Activated T-cell treated with anti-CD3 and anti-CD28 coated beads, Interleukin-2, amount 50 U/mL, for 72 hours (primary cell): ENCODE measurements around the gene CARD14. TPM values are rescaled to one million over a fixed set of nuclear protein-coding genes. Genes with fewer than 3 reads are reported as not detected.
A peak's percentile ranks its signal among the peaks of the same experiment; 100 is the strongest.

ENCODE experiments used
- ATAC-seq, 2 donors: fragments of 150-1000 bp; cut with Tn5 transposase; replicated peaks in 1 of 2; 2 replicates each; pipeline ENCODE4 v1.10.0; 2021; ENCODE audit warnings: moderate library complexity in 2 of 2, mild to moderate bottlenecking in 1 of 2
- DNase-seq, 2 donors: peaks; one replicate each; pipeline ENCODE4 v3.0.0; 2021 to 2022; ENCODE audit warnings: mixed read lengths in 1 of 2
- H3K27ac Mint-ChIP-seq: one replicate; pipeline ENCODE4 v1.8.0; 2022; ENCODE audit warnings: mild to moderate bottlenecking, moderate library complexity, mixed read lengths
- H3K27me3 Mint-ChIP-seq: one replicate; pipeline ENCODE4 v1.8.0; 2022; ENCODE audit warnings: low read depth, mixed read lengths
- H3K36me3 Mint-ChIP-seq, 2 donors: one replicate each; pipeline ENCODE4 v1.8.0; 2022; ENCODE audit warnings: mixed read lengths in 2 of 2, mild to moderate bottlenecking in 1 of 2; ENCODE audit not compliant: insufficient read depth in 2 of 2
- H3K4me1 Mint-ChIP-seq: one replicate; pipeline ENCODE4 v1.8.0; 2022; ENCODE audit warnings: low read depth, mixed read lengths
- H3K4me3 Mint-ChIP-seq, 2 donors: one replicate each; pipeline ENCODE4 v1.8.0; 2022; ENCODE audit warnings: mild to moderate bottlenecking in 2 of 2, mixed read lengths in 2 of 2, moderate library complexity in 2 of 2
- H3K9me3 Mint-ChIP-seq, 2 donors: one replicate each; pipeline ENCODE4 v1.8.0; 2022; ENCODE audit warnings: mixed read lengths in 2 of 2
- total RNA-seq, 2 donors: library from RNA; stranded (reverse); gene quantifications; one replicate each; pipeline ENCODE4 v1.2.3, GENCODE V29; 2022

CARD14 gene
- total RNA-seq, 2 donors from 2014 or later = 0.39 TPM; not detected in 1

DNA sequence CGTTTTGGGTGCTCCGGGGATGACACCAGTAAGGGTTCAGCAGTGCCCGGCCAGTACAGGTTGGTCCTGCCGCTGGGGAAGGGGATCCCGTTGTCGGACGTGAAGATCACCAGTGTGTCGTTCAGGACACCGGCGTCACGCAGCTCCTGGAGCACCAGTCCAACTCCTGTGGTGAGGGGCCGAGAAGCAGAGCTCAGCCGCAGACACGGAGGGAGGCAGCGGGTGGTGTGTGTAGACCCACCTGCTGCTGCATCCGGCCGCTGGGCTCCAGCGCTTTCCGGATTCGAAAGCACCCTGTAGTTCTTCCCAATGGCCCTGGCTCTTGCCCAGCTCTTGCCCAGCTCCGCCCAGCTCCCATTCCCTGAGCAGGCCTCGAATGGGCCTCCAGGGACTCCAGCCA lies 42.3 kb downstream of the CARD14 start:
- H3K4me1 Mint-ChIP-seq = peaks cover under 1% of the 10 kb centered on the region
- H3K27ac Mint-ChIP-seq = no peak overlapping the region
- H3K9me3 Mint-ChIP-seq = no peaks in the 10 kb centered on the region
- no peak overlapping the region for H3K4me3 Mint-ChIP-seq
- H3K27me3 Mint-ChIP-seq = no peaks in the 10 kb centered on the region
- peaks cover 8 to 17% of the 10 kb centered on the region in 2 donors for H3K36me3 Mint-ChIP-seq
- DNase-seq = no peak
- no peak for ATAC-seq

DNA sequence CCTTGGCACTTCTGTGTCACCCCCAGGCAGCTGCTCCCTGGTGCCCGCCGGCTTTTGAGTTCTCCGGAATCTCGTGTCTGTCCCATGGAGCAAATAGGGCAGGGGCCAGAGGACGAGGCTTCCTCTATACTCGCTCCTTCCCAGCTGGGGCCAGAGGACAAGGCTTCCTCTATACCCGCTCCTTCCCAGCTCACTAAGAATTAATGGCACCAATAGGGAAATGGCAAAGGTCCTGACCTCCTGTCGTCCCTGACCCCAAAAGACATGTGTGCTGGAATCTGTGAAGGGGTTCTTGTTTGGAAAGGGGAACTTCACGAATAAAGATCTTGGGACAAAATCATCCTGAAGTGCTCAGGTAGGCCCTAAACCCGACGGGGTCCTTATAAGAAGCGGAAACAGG lies 42.7 kb downstream of the CARD14 start:
- DNase-seq = no peak
- no peak for ATAC-seq

DNA sequence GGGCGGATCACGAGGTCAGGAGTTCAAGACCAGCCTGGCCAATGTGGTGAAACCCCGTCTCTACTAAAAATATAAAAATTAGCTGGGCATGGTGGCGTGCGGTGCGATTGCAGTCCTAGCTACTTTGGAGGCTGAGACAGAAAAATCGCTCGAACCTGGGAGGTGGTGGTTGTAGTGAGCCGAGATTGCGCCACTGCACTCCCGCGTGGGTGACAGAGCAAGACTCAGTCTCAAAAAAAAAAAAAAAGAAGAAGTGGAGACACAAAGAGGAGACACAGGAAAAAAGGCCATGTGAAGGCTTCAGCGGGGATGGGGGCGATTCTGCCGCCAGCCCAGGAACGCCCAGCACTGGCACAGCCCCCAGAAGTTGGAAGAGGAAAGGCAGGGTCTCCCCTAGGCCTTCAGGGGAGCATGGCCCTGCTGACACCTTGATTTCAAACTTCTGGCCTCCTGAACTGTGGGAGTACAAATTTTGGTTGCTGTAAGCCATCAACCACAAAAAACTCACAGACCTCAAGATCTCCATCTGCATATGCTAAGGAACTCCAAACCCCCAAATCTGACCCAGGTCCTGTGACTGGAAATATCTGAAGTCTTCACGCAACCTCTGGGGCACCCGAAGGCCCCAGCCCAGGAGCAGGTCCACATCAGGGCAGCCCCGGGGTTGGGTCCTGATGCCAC lies 43.3 kb downstream of the CARD14 start:
- ATAC-seq (no peak), DNase-seq (no peak)
- Mint-ChIP-seq H3K27ac (no peak overlapping the region), H3K4me3 (no peak overlapping the region), H3K36me3 (peaks cover 11 to 23% of the 10 kb centered on the region in 2 donors), H3K9me3 (no peaks in the 10 kb centered on the region), H3K4me1 (peaks cover 11% of the 10 kb centered on the region), H3K27me3 (no peaks in the 10 kb centered on the region)

More for the DNA sequence above, 42.7 kb downstream of the CARD14 start:
- H3K27ac Mint-ChIP-seq = no peak overlapping the region
- no peaks in the 10 kb centered on the region for H3K27me3 Mint-ChIP-seq
- H3K9me3 Mint-ChIP-seq = no peaks in the 10 kb centered on the region
- H3K4me3 Mint-ChIP-seq = no peak overlapping the region
- peaks cover 10 to 21% of the 10 kb centered on the region in 2 donors for H3K36me3 Mint-ChIP-seq
- peaks cover 5% of the 10 kb centered on the region for H3K4me1 Mint-ChIP-seq

DNA sequence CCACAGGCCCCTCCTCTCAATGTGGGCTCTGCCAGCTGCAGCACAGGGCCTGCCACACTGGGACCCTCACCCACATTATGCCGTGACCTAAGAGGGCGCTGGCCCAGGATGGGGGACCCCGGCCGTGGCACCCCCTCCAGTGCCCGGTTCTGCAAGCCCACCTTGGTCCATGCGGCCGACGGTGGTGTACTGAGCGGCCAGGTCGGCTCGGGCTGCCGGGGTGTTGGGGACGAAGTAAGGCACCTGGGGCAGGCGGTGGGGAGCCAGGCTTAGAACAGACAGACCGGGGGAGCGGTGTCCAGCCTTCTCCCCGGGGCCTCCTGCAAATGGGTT lies 43.8 kb downstream of the CARD14 start:
- Mint-ChIP-seq H3K27me3 (no peaks in the 10 kb centered on the region), H3K27ac (no peak overlapping the region), H3K4me1 (peaks cover 14% of the 10 kb centered on the region), H3K4me3 (no peak overlapping the region), H3K9me3 (no peaks in the 10 kb centered on the region), H3K36me3 (peaks cover 11 to 23% of the 10 kb centered on the region in 2 donors)
- ATAC-seq (no peak), DNase-seq (no peak)

DNA sequence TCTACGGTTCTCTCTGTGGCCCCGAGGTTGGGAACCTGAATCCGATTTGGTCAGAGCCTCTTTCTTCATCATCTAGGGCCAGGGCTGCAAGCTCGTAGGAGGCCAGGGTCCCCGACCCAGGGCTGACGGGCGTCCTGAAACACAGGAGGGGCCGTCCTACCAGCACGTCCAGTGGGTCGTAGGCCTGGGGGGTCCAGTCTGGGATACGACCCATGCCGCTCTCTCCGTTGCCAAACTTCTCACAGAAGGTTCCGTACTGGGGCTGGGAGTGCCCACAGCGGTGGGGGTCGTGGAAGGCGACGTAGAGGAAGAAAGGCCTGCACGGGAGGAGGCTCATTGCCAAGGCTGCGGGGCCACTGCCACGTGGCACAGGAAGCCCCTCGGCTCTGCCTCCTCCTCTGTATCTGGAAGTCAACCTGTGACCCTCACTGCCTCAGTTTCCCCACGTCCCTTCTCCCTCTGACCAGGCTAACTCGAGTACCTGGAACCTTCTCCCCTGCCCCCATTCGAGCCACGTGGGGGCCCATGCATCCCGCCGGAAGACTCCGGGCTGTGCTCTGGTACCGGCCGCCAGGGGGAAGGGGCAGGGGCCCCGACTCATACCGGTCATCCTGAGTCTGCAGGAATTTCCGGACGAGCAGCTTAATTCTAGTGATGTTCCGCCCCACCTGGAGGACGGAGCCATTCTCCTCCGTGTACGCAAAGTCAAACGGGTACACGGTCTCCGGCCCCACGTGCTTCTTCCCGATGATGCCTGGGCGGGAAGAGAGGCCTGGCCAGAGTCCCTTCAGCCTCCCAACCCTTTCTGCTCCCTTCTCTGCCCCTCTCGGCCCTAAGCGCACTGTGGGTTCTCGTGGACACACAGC lies 44.4 kb downstream of the CARD14 start:
- no peak overlapping the region for H3K4me3 Mint-ChIP-seq
- no peaks in the 10 kb centered on the region for H3K27me3 Mint-ChIP-seq
- peaks cover 20% of the 10 kb centered on the region for H3K4me1 Mint-ChIP-seq
- no peak for ATAC-seq
- H3K9me3 Mint-ChIP-seq = no peaks in the 10 kb centered on the region
- no peak for DNase-seq
- peaks cover 11 to 27% of the 10 kb centered on the region in 2 donors for H3K36me3 Mint-ChIP-seq
- H3K27ac Mint-ChIP-seq = no peak overlapping the region

DNA sequence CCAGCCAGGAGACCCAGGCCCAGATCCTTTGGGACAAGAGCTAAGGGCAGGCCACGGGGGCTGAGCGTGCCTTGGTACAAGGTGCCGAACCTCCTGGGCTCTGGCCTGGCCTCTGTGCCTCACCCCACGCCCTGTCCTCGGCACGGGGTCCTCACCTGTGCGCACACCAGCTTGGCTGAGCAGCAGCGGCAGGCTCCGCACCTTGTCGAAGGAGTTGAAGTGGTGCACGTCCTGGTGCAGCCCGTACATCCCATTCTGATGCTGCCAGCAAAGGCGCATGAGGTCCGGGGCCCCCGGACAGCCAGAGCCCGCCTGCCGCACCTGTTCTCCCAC lies 45.0 kb downstream of the CARD14 start:
- DNase-seq = no peak
- H3K4me1 Mint-ChIP-seq = peaks cover 22% of the 10 kb centered on the region
- H3K4me3 Mint-ChIP-seq = no peak overlapping the region
- H3K27ac Mint-ChIP-seq = no peak overlapping the region
- peaks cover 14 to 28% of the 10 kb centered on the region in 2 donors for H3K36me3 Mint-ChIP-seq
- no peaks in the 10 kb centered on the region for H3K27me3 Mint-ChIP-seq
- no peak for ATAC-seq
- H3K9me3 Mint-ChIP-seq = no peaks in the 10 kb centered on the region

DNA sequence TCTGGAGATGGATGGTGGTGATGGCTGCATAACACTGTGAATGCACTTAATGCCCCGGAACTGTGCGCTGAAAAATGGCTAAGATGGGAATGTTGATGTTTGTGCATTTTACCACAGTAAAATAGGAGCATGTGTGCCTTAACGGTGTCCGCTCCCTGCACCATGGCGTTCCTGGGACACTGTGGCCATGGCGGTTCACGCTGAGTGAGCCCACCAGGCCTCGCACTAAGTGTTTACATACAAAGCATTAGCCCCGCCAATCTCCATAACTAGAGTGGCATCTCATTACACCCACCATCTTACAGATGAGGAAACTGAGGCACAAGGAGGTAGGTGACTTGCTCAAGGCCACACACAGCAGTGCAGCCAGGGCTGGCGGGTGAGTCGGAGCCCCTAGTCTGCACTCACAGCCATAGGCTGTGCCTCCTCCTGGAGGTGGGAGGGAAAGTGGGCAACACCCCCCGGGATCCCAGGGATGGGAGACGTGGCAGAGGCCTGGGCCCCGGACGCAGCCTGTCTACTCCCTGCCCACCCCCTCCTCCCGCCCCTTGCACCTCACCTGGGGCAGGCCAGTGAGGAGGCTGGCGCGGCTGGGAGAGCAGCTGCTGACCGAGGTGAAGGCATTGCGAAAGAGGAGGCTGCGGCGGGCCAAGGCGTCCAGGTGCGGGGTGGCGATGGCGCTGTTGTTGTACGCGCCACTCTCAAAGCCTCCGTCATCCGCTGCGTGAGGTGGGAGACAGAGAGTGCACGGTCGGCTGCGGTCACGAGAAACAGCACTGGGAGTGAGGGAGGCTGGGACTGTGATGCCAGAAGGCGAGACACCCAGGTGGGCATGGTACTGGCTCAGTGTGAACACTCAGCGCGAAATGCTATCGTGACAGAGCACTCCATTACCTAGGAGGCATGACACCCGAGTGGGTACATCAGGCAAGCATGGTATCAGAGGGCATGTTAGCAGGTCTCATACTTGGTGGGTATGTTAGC lies 46.9 kb downstream of the CARD14 start:
- no peak for DNase-seq
- Mint-ChIP-seq H3K4me1 (peaks cover 22% of the 10 kb centered on the region), H3K27me3 (no peaks in the 10 kb centered on the region), H3K36me3 (peaks cover 14 to 27% of the 10 kb centered on the region in 2 donors), H3K4me3 (no peak overlapping the region), H3K27ac (no peak overlapping the region), H3K9me3 (no peaks in the 10 kb centered on the region)
- no peak for ATAC-seq

DNA sequence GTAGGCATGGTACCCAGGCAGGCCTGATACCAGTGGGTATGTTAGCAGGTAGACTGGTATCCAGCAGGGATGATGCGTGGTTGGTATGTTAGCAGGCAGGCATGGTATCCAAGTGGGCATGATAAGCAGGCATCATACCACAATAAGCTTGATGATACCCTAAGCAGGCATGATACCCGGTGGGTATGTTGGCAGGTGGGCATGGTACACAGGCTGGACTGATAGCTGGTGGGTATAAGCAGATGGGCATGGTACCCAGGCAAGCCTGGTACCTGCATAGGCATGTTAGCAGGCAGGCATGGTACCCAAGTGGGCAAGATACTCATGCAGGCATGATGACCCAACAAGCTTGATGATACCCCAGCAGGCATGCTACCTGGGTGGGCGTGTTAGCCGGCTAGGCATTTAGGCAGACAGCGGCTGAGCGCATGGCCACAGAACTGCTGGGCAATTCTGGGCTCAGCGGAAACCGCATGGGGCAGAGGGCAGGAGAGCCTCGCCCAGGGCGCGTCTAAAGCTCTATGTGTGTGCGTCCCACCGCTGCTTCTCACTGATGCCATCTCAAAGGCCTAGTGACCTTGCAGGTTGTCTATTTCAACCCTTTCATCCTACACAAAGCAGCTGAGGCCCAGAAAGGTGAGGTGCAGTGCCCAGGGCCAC lies 48.0 kb downstream of the CARD14 start:
- DNase-seq (no peak), ATAC-seq (no peak)
- Mint-ChIP-seq H3K4me1 (peaks cover 22% of the 10 kb centered on the region), H3K27ac (no peak overlapping the region), H3K27me3 (no peaks in the 10 kb centered on the region), H3K9me3 (no peaks in the 10 kb centered on the region), H3K36me3 (peaks cover 14 to 27% of the 10 kb centered on the region in 2 donors), H3K4me3 (peak overlapping the region in 1 of 2 donors; percentile 0)

DNA sequence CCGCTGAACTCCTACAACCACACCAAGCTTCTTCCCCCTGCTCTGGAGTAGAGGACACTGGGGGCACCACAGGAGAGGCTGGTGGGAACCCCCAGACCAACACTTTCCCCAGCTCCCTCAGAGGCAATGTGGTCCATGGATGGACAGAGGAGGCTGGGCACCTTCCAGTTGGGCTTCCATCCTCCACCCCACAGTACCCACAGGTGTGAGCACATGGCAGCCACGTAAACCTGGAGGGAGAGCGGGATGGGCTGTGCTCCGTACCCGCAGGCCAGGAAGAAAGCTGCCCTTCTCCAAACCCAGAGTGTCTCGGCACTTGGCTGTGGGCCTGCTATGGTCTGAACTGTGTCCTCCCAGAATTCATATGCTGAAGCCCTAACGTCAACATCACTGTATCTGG lies 48.6 kb downstream of the CARD14 start:
- peaks cover 14 to 25% of the 10 kb centered on the region in 2 donors for H3K36me3 Mint-ChIP-seq
- no peak for ATAC-seq

DNA sequence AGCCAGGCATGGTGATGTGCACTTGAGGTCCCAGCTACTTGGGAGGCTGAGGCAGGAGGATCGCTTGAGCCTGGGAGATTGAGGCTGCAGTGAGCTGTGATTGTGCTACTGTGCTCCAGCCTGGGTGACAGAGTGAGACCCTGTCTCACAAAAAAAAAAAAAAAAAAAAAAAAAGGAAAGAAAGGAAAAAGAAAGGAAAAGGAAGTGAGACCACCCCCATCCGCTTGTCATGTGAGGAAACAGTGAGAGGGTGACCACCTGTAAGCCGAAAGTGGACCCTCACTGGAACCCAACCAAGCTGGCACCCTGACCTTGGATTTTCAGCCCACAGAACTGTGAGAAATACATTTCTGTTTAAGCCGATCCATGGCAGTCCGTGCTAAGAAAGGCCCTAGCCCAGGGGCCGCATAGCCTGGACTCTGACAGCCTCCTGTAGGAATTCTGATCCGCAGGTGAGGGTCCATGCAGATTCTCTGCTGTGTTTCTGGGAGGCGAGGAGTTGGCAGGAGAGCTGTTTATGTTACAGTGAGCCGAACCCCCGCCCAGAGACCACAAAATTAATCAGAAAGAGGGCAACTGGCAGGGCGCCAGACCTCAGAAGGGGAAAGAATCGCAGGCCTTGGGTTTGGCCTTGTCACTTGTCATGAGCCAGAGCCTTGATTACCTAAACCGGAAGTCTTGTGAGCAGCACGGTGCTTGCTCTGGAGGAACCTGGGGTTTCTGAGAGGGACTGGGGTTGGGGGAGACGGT lies 49.4 kb downstream of the CARD14 start:
- H3K4me1 Mint-ChIP-seq = peaks cover 27% of the 10 kb centered on the region
- H3K9me3 Mint-ChIP-seq = no peaks in the 10 kb centered on the region
- peak overlapping the region; percentile 57 for H3K27ac Mint-ChIP-seq
- peaks cover 14 to 25% of the 10 kb centered on the region in 2 donors for H3K36me3 Mint-ChIP-seq
- ATAC-seq (peak; percentile 90 to 92), DNase-seq (peak; percentile 94 to 95)
- no peaks in the 10 kb centered on the region for H3K27me3 Mint-ChIP-seq
- peak overlapping the region; percentile 81 to 95 for H3K4me3 Mint-ChIP-seq

More for the DNA sequence above, 48.6 kb downstream of the CARD14 start:
- Mint-ChIP-seq H3K4me3 (peak overlapping the region; percentile 81 to 95), H3K27ac (peak overlapping the region; percentile 57), H3K27me3 (no peaks in the 10 kb centered on the region), H3K9me3 (no peaks in the 10 kb centered on the region), H3K4me1 (peaks cover 22% of the 10 kb centered on the region)
- no peak for DNase-seq

DNA sequence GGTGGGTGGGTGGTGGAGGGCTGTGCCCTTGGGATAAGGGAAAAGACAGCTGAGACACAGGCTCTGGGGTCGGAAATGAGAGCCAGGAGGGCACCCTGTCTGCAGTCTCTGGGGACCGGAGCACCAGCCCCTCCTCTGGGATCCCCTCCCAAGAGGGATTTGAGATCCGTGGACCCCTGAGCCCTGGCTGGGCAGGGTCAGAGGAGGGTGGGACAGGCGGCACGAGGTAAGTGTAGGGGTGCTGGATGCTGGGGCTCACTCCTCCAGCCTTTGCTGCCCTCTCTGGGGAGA lies 49.9 kb downstream of the CARD14 start:
- peaks cover 14 to 25% of the 10 kb centered on the region in 2 donors for H3K36me3 Mint-ChIP-seq
- no peaks in the 10 kb centered on the region for H3K27me3 Mint-ChIP-seq
- peaks cover 29% of the 10 kb centered on the region for H3K4me1 Mint-ChIP-seq
- H3K27ac Mint-ChIP-seq = peak overlapping the region; percentile 57
- DNase-seq (no peak), ATAC-seq (peak in 1 of 2 donors; percentile 36)
- H3K4me3 Mint-ChIP-seq = peak overlapping the region; percentile 81 to 95
- H3K9me3 Mint-ChIP-seq = no peaks in the 10 kb centered on the region
